Germinal center (tissue), 1 donor: ENCODE results near the gene SORCS3.

Experiments used
- DNase-seq: peaks from one replicate; pipeline ENCODE4 v3.0.0; 2012; ENCODE audit warnings: mixed read lengths, low spot score

Gene SORCS3

DNA sequence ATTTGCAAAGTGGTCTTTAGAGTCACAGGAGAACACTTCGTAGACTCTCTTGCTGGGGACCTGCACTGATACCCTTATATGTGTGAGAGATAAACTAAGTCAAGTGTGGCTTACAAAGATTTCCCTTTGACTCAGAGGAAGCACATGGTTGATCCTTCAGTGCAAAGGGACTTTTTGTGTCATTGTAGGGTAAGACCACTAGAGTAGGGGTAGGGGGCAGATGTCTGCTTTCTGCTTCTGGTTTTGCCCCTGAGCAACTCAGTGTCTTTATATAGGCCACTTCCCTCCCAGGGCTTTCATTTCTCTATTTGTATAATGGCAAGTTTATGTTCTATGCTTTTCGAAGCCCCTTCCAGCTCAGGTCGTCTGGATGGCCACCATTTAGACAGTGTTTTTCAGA is 281.7 kb downstream of the SORCS3 start:
- DNase-seq, result peak; percentile 22

GRCh38 chr10:104923501-104923900 is 282.4 kb downstream of the SORCS3 start:
- no peak for DNase-seq

- no peak for DNase-seq
Measured at GRCh38 chr10:104924101-104924795, 283.2 kb downstream of the SORCS3 start.

DNA sequence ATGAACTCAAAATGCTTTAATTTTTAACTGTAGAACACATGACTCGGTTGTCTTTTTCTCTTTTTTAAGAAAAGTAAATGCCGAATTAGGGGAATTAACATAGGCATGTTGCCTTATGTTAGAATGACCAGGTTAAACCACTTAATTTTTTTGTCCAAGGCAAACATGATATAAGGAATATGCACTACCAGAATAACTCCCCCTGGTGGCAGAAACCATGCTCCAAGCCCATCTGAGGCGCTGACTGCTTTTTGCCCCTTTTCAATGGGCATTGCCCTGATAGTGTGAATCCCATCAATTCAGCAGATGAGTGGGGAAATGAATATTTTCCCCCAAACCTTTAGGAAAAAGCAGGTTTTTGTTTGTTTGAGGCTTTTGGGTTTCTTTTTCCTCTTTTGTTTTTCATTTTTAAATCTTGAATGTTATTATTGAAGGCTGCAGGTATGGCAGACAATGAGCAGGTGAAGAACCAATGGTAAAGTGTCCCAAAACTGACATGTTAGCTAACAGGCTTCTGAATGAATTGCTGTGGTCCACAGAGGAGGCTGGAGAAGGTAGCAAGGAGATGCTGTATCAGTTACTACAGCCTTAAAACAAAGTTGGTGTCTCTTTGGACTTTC is 284.3 kb downstream of the SORCS3 start:
- peak; percentile 12 for DNase-seq

GRCh38 chr10:104928734-104929133 is 287.6 kb downstream of the SORCS3 start:
- no peak for DNase-seq

- DNase-seq, result no peak
Measured at GRCh38 chr10:104931612-104932134, 290.6 kb downstream of the SORCS3 start.

DNA sequence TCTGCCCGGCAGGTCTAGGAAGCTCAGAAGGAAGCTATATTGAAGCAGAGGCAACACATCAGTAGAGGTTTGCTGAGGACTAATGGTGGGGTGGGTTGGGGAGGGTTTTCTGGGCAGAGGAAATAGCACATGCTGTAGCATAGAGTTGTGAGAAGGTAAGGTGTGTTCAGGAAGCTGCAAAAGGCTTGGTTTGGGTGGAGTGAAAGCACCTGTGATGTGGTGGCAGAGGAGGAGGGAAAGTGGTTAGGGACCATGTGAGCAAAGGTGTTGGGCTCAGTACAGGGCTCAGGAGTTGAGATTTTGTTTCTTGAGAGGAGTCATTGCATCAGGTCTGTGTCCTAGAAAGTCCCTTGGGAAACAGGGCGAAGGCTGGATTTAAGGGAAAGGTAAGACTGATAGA is 294.6 kb downstream of the SORCS3 start:
- no peak for DNase-seq

DNA sequence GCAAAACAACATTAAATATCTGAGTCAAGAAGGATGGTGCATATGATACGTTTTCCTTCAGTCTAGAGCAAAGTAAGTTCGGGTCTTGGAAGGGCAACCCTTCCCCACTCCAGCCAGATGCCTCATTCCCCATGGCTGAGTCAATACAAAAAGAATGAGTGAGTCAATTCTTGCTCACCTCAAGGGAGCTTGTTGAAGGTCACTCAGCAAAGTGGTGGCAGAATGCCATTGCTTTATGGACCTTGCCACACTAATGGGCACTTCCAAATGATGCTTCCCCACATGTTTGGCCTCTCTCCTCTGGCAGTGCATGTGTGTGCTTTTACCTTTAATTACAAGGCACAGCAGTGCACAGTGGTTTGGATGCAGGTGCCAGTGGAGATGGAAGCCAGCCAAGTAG is 296.5 kb downstream of the SORCS3 start:
- DNase-seq, result no peak

DNA sequence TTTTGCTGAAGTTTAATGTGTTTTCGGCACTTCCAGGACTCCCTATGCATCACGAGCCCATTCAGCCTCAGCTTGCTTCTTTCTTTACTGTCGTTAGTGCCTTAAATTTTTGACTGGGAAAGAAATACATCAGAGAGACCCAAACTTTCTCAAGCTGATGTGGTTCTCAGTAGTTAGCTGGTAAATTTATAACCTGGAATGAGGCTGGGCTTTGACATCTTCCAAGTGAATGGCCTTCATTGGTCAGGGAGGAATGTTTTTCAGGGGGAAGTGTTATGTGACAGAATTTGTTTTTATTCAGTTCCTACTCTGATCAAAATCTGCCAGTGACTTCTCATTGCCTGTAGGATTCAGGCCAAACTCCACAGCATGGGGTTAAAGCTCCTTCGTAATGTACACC is 296.9 kb downstream of the SORCS3 start:
- DNase-seq, result no peak

DNA sequence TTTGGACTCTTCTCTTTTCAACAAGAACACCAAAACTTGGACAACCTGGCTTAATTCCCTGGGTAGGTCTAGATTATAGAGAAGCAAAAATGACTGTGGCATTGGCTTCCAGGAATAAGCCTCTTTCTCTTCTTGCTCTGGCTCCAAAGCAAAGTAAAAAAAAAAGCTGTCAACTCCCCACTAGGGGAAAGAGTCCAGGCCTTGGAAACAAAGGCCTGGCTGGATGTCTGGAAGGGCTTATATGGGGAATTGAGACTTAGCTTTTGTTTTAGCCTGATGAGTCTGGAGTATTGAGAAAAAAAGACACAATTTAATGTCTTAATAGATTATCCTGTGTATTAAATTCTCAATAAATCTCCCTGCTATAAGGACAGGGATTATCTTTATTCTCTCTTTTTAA is 300.6 kb downstream of the SORCS3 start:
- no peak for DNase-seq

DNA sequence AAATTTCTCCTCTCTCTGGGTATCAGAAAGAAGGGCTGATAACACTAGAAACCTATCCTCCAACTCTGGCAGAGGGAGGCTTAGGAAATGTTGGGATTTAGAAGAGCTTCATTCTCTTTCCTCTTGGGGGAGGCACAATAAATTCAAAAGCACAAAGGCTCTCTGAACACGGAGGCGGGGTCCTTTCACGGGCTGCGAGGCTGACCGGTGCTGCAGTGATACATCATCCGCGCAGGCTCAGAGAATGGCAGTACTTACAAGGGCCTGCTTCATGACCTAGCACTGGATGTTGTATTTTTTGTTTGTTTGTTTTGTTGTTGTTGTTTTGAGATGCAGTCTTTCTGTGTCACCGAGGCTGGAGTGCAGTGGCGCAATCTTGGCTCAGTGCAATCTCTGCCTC is 306.2 kb downstream of the SORCS3 start:
- no peak for DNase-seq

- DNase-seq, result no peak
Measured at GRCh38 chr10:104957178-104957841, 316.2 kb downstream of the SORCS3 start.

DNA sequence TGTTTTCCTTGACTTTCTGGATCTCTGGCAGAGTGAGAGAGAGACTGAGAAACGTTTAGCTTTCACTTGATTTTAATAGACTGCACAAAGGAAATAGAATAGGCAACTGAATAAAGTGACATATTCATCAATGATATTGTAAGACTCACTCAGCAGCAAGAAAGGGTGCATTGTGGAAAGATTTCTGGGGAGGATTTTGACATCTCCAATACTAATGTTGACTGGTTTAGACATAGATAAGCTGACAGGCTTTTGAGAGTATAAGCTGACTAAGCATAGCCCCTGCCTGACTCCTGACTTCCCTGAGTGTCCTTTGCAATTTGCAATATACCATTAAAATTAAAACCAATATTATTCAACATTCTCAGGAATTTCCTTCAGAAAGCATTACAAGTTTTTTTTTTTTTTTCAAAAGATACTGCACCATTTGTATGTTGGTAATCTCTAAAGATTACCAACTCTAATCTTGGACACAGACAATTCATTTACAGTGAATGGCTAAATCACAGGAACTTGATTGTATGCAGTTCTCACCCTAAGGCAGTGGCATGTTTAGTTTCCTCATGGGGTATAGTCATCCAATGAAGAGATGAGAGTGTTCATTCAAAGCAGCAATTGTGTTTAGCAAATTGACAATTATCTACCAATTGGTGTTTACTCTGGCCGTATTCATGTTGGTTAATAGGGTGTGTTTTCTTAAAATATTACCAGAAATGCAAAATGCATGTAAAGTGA is 325.6 kb downstream of the SORCS3 start:
- no peak for DNase-seq

DNA sequence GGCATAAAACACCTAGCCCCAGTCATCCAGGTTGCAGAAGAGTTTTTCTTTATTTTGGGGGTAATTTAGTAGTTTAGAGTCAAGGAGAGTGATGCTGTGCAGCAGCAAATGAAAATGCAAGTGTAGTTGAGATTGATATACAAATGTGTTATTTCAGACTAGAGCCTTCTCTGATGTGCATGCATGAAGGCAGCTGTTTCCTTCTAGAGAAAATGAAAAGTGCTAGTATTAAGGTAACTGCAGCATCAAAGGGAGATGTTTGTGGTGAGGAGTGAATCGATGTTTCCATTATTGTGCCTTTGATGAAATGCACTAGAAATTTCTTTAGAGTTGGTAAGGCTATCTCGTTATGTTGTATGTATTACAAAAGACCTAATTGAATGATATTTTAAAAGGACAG is 339.3 kb downstream of the SORCS3 start:
- no peak for DNase-seq

DNA sequence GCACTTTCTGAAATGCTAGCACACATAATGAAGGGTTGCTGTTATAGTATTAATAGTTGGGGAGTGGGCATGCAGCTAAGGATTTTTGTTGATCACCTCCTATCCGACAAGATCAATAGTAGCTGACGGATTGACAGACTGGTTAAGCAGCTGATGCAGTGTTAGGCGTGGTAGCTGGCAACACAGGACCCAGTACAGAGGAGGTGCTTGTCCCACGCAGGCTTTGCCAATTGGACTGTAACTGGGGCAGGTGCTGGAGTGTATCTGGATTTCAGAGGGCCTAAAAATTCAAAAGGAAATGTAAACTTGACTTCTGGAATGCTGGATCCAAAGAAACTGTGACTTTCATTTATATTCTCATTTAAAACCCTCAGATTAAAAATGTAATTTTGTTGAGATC is 340.9 kb downstream of the SORCS3 start:
- DNase-seq, result no peak

GRCh38 chr10:104988686-104989085 is 347.6 kb downstream of the SORCS3 start:
- no peak for DNase-seq

- DNase-seq, result no peak
Measured at GRCh38 chr10:104989880-104990279, 348.8 kb downstream of the SORCS3 start.

GRCh38 chr10:104993085-104993484 is 352.0 kb downstream of the SORCS3 start:
- no peak for DNase-seq

GRCh38 chr10:105001269-105001668 is 360.2 kb downstream of the SORCS3 start:
- no peak for DNase-seq

DNA sequence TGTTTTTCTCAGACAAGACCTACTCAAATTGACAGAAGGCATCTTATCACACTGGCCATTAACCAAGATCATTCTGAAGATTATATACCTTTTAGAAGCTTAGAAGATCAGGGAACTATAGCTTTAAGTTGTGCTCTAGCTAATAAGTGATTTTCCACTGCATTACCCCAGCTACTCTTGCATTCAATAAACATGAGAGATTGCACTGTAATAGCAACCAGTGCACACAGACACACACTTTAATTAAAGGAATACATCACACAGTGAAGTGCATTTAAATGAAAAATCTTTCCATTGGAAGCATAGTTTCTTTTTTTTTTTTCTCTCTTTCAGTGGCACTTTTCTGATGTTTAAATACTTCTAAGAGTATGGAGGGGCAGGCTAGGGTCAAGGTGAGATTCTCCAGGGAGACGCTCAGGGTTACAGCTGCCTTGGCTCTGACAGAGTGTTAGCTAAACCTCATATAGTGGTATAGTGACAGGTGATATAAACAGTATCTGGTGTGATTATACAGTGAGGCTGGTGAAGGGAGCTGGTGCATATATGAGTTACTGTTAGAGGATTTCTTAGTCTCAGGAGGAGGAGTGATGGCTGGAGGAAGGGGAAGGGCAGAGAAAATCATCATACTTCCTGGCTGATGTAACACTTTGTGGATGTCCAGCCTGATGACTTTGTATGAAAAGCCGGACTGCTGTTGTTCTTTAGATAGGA is 369.5 kb downstream of the SORCS3 start:
- no peak for DNase-seq

- DNase-seq, result no peak
Measured at GRCh38 chr10:105017116-105017515, 376.0 kb downstream of the SORCS3 start.

DNA sequence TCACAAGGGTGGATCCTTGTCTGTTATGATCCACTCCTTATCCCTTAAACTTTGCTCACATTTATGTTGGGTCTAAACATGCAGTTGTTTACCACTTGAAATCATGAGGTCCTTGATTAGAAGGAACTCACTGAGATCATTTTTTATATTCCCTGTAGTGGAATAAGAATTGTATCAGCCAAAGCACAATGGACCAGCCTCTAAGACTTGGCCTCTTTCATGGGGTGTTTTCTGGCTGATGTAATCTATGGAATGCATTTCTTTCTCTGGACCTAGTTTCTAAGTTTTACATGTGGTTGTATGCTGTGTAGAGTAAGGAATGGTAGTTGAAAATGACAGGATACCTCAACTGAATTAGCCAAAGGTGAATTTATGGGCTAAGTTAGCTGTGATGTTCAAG is 376.6 kb downstream of the SORCS3 start:
- DNase-seq, result no peak
